B cell (primary cell): ENCODE data around the gene LRP2BP. TPM values are rescaled to one million over a fixed set of nuclear protein-coding genes. Genes with fewer than 3 reads are reported as not detected.

Experiments used
- ATAC-seq: fragments of 200-7000 bp; cut with Tn5 transposase; one replicate; pipeline ENCODE4 v1.10.0; 2021; ENCODE audit warnings: low read depth, mild to moderate bottlenecking, moderate number of reproducible peaks, moderate library complexity
- CTCF ChIA-PET: fragments of 350-600 bp; sonication (Branson Sonifier 250); formaldehyde crosslinking; loops from one replicate; lab custom pipeline; 2021; ENCODE audit warnings: antibody characterized with exemption, inconsistent platforms; lab: Charles Lee
- POLR2A ChIA-PET: fragments of 350-600 bp; sonication (Branson Sonifier 250); formaldehyde crosslinking; loops from one replicate; lab custom pipeline; 2021; ENCODE audit warnings: antibody characterized with exemption; lab: Charles Lee
- DNase-seq: peaks from one replicate; pipeline ENCODE4 v3.0.0; 2013
- H2AFZ ChIP-seq: 2 replicates; pipeline ENCODE4 v1.6.1; 2012; ENCODE audit warnings: mild to moderate bottlenecking, low read depth, low read length; ENCODE audit not compliant: insufficient read depth, poor library complexity, severe bottlenecking
- H3K27ac ChIP-seq, 2 donors: 1 replicate in 1 of 2; 2 replicates in 1 of 2; pipeline ENCODE4 v1.5.1; 2012 to 2013; ENCODE audit warnings: low read length in 2 of 2, mild to moderate bottlenecking in 2 of 2, moderate library complexity in 1 of 2
- H3K27me3 ChIP-seq, 4 experiments: fragments of 200-600 bp in 1 of 4; sonication (generic) in 1 of 4; replicated peaks in 1 of 4; 1 replicate in 2 of 4; 2 replicates in 2 of 4; pipeline versions ENCODE4 v1.6.1 to v1.7.0; 2013 to 2016; ENCODE audit warnings: low read length in 3 of 4, mild to moderate bottlenecking in 2 of 4, mixed read lengths in 1 of 4, moderate library complexity in 1 of 4; ENCODE audit not compliant: insufficient read depth in 4 of 4, control insufficient read depth in 3 of 4; ENCODE audit errors: control extremely low read depth in 1 of 4
- H3K36me3 ChIP-seq, 2 experiments: replicated peaks in 1 of 2; 1 replicate in 1 of 2; 2 replicates in 1 of 2; pipeline versions ENCODE4 v1.6.1 to v1.7.1; 2013; ENCODE audit warnings: low read length in 1 of 2; ENCODE audit not compliant: insufficient read depth in 2 of 2, control insufficient read depth in 1 of 2; ENCODE audit errors: control extremely low read depth in 1 of 2, extremely low read depth in 1 of 2
- H3K4me1 ChIP-seq, 2 donors: fragments of 200-600 bp in 1 of 2; sonication (generic) in 1 of 2; 1 replicate in 1 of 2; 2 replicates in 1 of 2; pipeline versions ENCODE4 v1.5.1 to v1.6.1; 2013 to 2017; ENCODE audit warnings: low read length in 2 of 2; ENCODE audit not compliant: control insufficient read depth in 2 of 2, insufficient read depth in 2 of 2
- H3K4me2 ChIP-seq: replicated peaks from 2 replicates; pipeline ENCODE3; 2012; ENCODE audit warnings: mild to moderate bottlenecking, low read depth, low read length; ENCODE audit not compliant: poor library complexity, severe bottlenecking
- H3K4me3 ChIP-seq, 5 experiments: fragments of 200-600 bp in 1 of 5; sonication (generic) in 1 of 5; 1 replicate in 3 of 5; 2 replicates in 2 of 5; pipeline versions ENCODE4 v1.5.1 to v1.7.0; 2011 to 2016; ENCODE audit warnings: low read length in 4 of 5, mild to moderate bottlenecking in 4 of 5, low read depth in 2 of 5, control low read depth in 1 of 5, moderate library complexity in 1 of 5; ENCODE audit not compliant: insufficient read depth in 1 of 5; ENCODE audit errors: control extremely low read depth in 1 of 5, extremely low read depth in 1 of 5
- H3K79me2 ChIP-seq: fragments of 200-600 bp; sonication (generic); one replicate; pipeline ENCODE4 v1.6.0; 2016; ENCODE audit warnings: low read length; ENCODE audit not compliant: control insufficient read depth, insufficient read depth
- H3K9ac ChIP-seq: fragments of 200-600 bp; sonication (generic); 2 replicates; pipeline ENCODE4 v1.6.1; 2017; ENCODE audit warnings: mild to moderate bottlenecking, low read length, moderate library complexity
- H3K9me3 ChIP-seq, 3 donors: one replicate each; pipeline versions ENCODE4 v1.6.1 to v1.7.1; 2013; ENCODE audit warnings: low read length in 2 of 3; ENCODE audit not compliant: control insufficient read depth in 2 of 3, insufficient read depth in 1 of 3; ENCODE audit errors: control extremely low read depth in 1 of 3
- H4K20me1 ChIP-seq: 2 replicates; pipeline ENCODE4 v1.6.0; 2012; ENCODE audit warnings: mild to moderate bottlenecking, low read length; ENCODE audit not compliant: insufficient read depth, control insufficient read depth, poor library complexity, severe bottlenecking
- H3K27ac Mint-ChIP-seq: one replicate; pipeline ENCODE4 v1.8.0; 2021; ENCODE audit warnings: mixed read lengths
- H3K27me3 Mint-ChIP-seq: one replicate; pipeline ENCODE4 v1.8.0; 2021; ENCODE audit warnings: mixed read lengths
- H3K4me1 Mint-ChIP-seq: one replicate; pipeline ENCODE4 v1.8.0; 2021; ENCODE audit warnings: mixed read lengths
- H3K4me3 Mint-ChIP-seq: one replicate; pipeline ENCODE4 v1.8.0; 2021; ENCODE audit warnings: mixed read lengths
- H3K9me3 Mint-ChIP-seq: one replicate; pipeline ENCODE4 v1.8.0; 2022; ENCODE audit warnings: mixed read lengths; ENCODE audit not compliant: insufficient read depth
- CTCF ChIP-seq: fragments of 200-600 bp; IDR thresholded peaks from one replicate; pipeline ENCODE4 v1.8.0; 2022; ENCODE audit warnings: antibody characterized with exemption, mild to moderate bottlenecking
- EZH2 ChIP-seq: IDR thresholded peaks from 2 replicates; pipeline ENCODE4 v1.6.1; 2012; ENCODE audit warnings: borderline replicate concordance, low read depth, mild to moderate bottlenecking, moderate library complexity, low read length; ENCODE audit not compliant: insufficient read depth, poor library complexity, severe bottlenecking
- WGBS: methylation state at CpG from one replicate; pipeline ENCODE4 v1.1.5; 2013; ENCODE audit warnings: missing lambda C conversion rate; ENCODE audit not compliant: insufficient coverage; 5-methylcytosine and 5-hydroxymethylcytosine counted together
- intact Hi-C: fragments of 100-400 bp; cut with micrococcal nuclease; formaldehyde crosslinking; loops from one replicate; pipeline ENCODE4 v1.10.0; 2022
- polyA plus RNA-seq: library from polyadenylated mRNA; depleted of rRNA; stranded (reverse); fragments of >200 nt; gene quantifications from 2 replicates; pipeline ENCODE4 v1.2.3, GENCODE V29; 2012
- total RNA-seq, 2 donors: library from RNA; stranded (reverse); fragments of 120-200 nt in 1 of 2; gene quantifications; 1 replicate in 1 of 2; 2 replicates in 1 of 2; pipeline versions ENCODE4 v1.2.3 to v1.2.4, GENCODE V29; 2013 to 2022

The LRP2BP gene
- total and polyA plus RNA-seq, 2 donors (not counting 1 experiment from before 2014, with no cell fraction given): 0.15 to 1.6 TPM

GRCh38 chr4:185425647-185426352 lies 30.1 kb upstream of the LRP2BP start, which contains the start of gene UFSP2:
Gene UFSP2 (minus strand): TSS chr4:185425964. CDS start chr4:185425868, 96 bp downstream.
- CTCF ChIA-PET: interaction anchor here (0.7 to 4.3 kb wide), 11 partner anchors 15 to 620 kb away, joined by 3 to 31 read pairs (median 4); partner anchors contain the start of genes ANKRD37, LRP2BP, SLC25A4 and SNX25
- POLR2A ChIA-PET: interaction anchor here (0.5 to 2.8 kb wide), 9 partner anchors 20 to 1766 kb away, joined by 3 to 19 read pairs (median 4); partner anchors contain the start of genes ANKRD37, CCDC110, LRP2BP and SNX25

More at GRCh38 chr4:185425647-185426352, 30.1 kb upstream of the LRP2BP start, which contains the start of gene UFSP2:
- peak; percentile 98 for DNase-seq
- Histone ChIP-seq H3K9ac (peak within 1 kb of the TSS; percentile 89), H3K4me2 (peak within 1 kb of the TSS; percentile 81), H3K4me1 (peaks cover 13% of the 10 kb centered on the region in 2 donors), H3K27ac (peak within 1 kb of the TSS; percentile 98 to 100), H3K9me3 (no peaks in the 10 kb centered on the region), H3K4me3 (peak within 1 kb of the TSS; percentile 78 to 99 (median 88)), H3K36me3 (peaks cover 2 to 12% of the 10 kb centered on the region in 2 experiments), H4K20me1 (no peaks in the 10 kb centered on the region), H3K79me2 (peaks cover 35% of the 10 kb centered on the region), H3K27me3 (no peaks in the 10 kb centered on the region), H2AFZ (peak within 1 kb of the TSS; percentile 83)
- peak within 1 kb of the TSS; percentile 99 for H3K27ac Mint-ChIP-seq
- WGBS: under 1% methylated on average over 63 of the region's 66 CpGs
- ATAC-seq: peak; percentile 88
- H3K4me1 Mint-ChIP-seq: peaks cover 15% of the 10 kb centered on the region
- no peaks in the 10 kb centered on the region for H3K9me3 Mint-ChIP-seq
- TF ChIP-seq EZH2 (no peak), CTCF (no peak)
- peak within 1 kb of the TSS; percentile 86 for H3K4me3 Mint-ChIP-seq
- peaks cover 4% of the 10 kb centered on the region for H3K27me3 Mint-ChIP-seq
- intact Hi-C loops: loop anchor here (1.0 to 10.0 kb wide), 6 partner anchors 29 to 1921 kb away; partner anchors contain the start of genes ANKRD37, CCDC110, ING2 and SLC25A4
